ENCODE results near the gene PDGFB.

PDGFB gene

GRCh38 chr22:39176714-39177455 lies 67.9 kb downstream of the PDGFB start:
- DNase-seq (ENCODE audit: low spot score) (peak; percentile 10), FAIRE-seq (no peak)

GRCh38 chr22:39176143-39176713 lies 68.6 kb downstream of the PDGFB start:
- peak; percentile 40 for FAIRE-seq
- DNase-seq (ENCODE audit: low spot score) = peak; percentile 84

- FAIRE-seq = no peak
- DNase-seq (ENCODE audit: low spot score) = peak; percentile 72
Observed at GRCh38 chr22:39175353-39176142, 69.2 kb downstream of the PDGFB start.

GRCh38 chr22:39174498-39175352 lies 70.1 kb downstream of the PDGFB start:
- DNase-seq (ENCODE audit: low spot score) = peak; percentile 96
- FAIRE-seq = peak; percentile 55

- no peak for DNase-seq (ENCODE audit: low spot score)
- FAIRE-seq = no peak
Observed at GRCh38 chr22:39173787-39174497, 70.8 kb downstream of the PDGFB start.
